NCI-H226 (cell line): ENCODE measurements around the gene SPRY2.
"Not testable (repeated sequence)": the region's sequence is repeated elsewhere in the genome, so short reads cannot be mapped to it uniquely, and the experiment has no call there.

Experiments used
- DNase-seq: peaks from one replicate; pipeline ENCODE4 v3.0.0-alpha.2; 2015

The SPRY2 gene

GRCh38 chr13:80348314-80348713 is 7.4 kb upstream of the SPRY2 start:
- DNase-seq = no peak

- no peak for DNase-seq
Observed at GRCh38 chr13:80345771-80346510, 5.0 kb upstream of the SPRY2 start.

GRCh38 chr13:80344032-80344431 is 3.1 kb upstream of the SPRY2 start:
- DNase-seq = not testable (repeated sequence)

- DNase-seq = peak; percentile 69
Observed at GRCh38 chr13:80342471-80343371, 1.8 kb upstream of the SPRY2 start.

GRCh38 chr13:80341756-80342370 is 937 bp upstream of the SPRY2 start:
- peak; percentile 51 for DNase-seq

- DNase-seq = no peak
Observed at GRCh38 chr13:80340651-80341100, 250 bp downstream of the SPRY2 start.

- peak; percentile 24 for DNase-seq
Observed at GRCh38 chr13:80339912-80340650, 845 bp downstream of the SPRY2 start.

GRCh38 chr13:80339563-80339911 is 1.4 kb downstream of the SPRY2 start:
- no peak for DNase-seq

GRCh38 chr13:80338781-80339562 is 2.0 kb downstream of the SPRY2 start:
- DNase-seq = peak; percentile 75

- DNase-seq = no peak
Observed at GRCh38 chr13:80337288-80338081, 3.4 kb downstream of the SPRY2 start.

GRCh38 chr13:80336776-80337287 is 4.1 kb downstream of the SPRY2 start:
- no peak for DNase-seq

- DNase-seq = no peak
Observed at GRCh38 chr13:80336370-80336769, 4.6 kb downstream of the SPRY2 start.

- DNase-seq = no peak
Observed at GRCh38 chr13:80334597-80335260, 6.2 kb downstream of the SPRY2 start.

- DNase-seq = no peak
Observed at GRCh38 chr13:80331984-80332383, 8.9 kb downstream of the SPRY2 start.

GRCh38 chr13:80329250-80329649 is 11.7 kb downstream of the SPRY2 start:
- no peak for DNase-seq

- DNase-seq = no peak
Observed at GRCh38 chr13:80319004-80319403, 21.9 kb downstream of the SPRY2 start.

- DNase-seq = no peak
Observed at GRCh38 chr13:80314711-80315653, 25.9 kb downstream of the SPRY2 start.

- no peak for DNase-seq
Observed at GRCh38 chr13:80313668-80314256, 27.2 kb downstream of the SPRY2 start.

- peak; percentile 30 for DNase-seq
Observed at GRCh38 chr13:80312967-80313366, 28.0 kb downstream of the SPRY2 start.
